GM12891 (cell line): ENCODE data around the gene INSYN2B.

ENCODE experiments used
- DNase-seq: peaks from one replicate; pipeline ENCODE4 v3.0.0; 2011; ENCODE audit warnings: low spot score; ENCODE audit not compliant: insufficient read length
- FAIRE-seq: peaks from 2 replicates; lab custom pipeline; 2011; peaks lifted over from hg19 to GRCh38; lab: Jason Lieb, UNC
- PAX5 ChIP-seq: IDR thresholded peaks from 2 replicates; pipeline ENCODE4 v1.6.1; 2011; ENCODE audit warnings: low read length, moderate library complexity, mild to moderate bottlenecking; ENCODE audit not compliant: insufficient read depth, severe bottlenecking
- POLR2A ChIP-seq: IDR thresholded peaks from 2 replicates; pipeline ENCODE4 v1.6.1; 2011; ENCODE audit warnings: low read depth, low read length, control low read depth
- POLR2AphosphoS5 ChIP-seq: IDR thresholded peaks from 2 replicates; pipeline ENCODE4 v1.6.1; 2011; ENCODE audit warnings: low read depth, low read length, control low read depth
- POU2F2 ChIP-seq: IDR thresholded peaks from 2 replicates; pipeline ENCODE4 v1.6.1; 2011; ENCODE audit warnings: low read depth, mild to moderate bottlenecking, control low read depth, low read length, moderate library complexity
- SPI1 ChIP-seq: IDR thresholded peaks from 2 replicates; pipeline ENCODE4 v1.6.1; 2011; ENCODE audit warnings: low read depth, low read length, control low read depth
- TAF1 ChIP-seq: IDR thresholded peaks from 2 replicates; pipeline ENCODE4 v1.6.1; 2011; ENCODE audit warnings: low read depth, low read length, control low read depth

Gene INSYN2B

DNA sequence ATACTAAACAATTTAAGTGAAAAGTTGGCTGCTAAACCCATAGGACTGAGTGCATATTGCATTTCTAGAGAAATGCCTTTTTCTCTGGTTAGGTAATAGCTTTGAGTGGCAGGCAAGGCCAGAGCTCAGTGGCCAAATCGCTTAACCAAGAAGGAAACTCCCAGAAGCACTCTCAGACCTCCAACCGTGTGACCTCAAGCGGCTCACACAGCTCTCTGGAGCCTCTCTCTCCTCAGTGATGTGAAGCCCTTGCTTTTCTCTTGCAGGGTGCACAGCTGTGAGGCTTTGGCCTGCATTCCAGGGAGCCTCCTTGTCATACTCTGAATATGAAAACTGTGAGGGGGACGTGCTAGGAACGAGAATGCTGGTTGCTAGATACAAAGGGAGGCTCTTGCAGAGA lies 106.7 kb downstream of the INSYN2B start:
- TF ChIP-seq POLR2A (no peak), TAF1 (no peak), PAX5 (no peak), POU2F2 (no peak), SPI1 (no peak), POLR2AphosphoS5 (no peak)
- FAIRE-seq (no peak), DNase-seq (no peak)

DNA sequence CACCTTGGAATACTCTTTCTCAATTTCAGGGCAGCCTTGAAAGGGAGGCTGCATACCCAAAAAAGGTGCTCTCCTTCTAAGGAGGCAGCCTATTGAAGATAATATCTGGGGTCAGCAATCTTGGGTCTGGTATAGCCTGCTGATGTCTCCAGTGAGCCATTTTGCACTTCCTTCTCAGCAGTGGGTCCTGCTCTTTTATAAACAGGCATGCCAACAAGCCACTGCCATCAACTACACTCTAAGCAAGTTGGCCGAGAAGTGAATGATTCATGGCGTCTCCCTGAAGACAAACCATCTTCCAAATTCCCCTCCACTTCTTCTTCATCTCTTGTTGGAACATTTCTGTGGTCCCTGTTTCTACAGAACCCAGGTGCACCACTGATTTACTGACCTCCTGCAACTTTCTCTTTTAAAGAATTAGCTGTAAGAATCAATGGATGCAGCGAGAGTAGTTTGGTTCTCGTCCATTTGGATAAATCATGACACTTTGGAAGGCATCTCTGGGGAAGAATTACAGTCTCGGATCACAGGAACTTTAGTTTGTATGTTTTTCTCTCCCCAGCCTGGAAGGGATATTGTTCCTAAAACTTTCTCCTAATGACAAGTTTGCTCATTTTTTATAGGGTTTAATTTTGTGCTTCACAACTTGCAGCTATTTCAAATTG lies 108.3 kb downstream of the INSYN2B start:
- TF ChIP-seq TAF1 (no peak), POU2F2 (no peak), SPI1 (no peak), POLR2A (no peak), POLR2AphosphoS5 (no peak), PAX5 (no peak)
- no peak for DNase-seq
- FAIRE-seq: no peak

DNA sequence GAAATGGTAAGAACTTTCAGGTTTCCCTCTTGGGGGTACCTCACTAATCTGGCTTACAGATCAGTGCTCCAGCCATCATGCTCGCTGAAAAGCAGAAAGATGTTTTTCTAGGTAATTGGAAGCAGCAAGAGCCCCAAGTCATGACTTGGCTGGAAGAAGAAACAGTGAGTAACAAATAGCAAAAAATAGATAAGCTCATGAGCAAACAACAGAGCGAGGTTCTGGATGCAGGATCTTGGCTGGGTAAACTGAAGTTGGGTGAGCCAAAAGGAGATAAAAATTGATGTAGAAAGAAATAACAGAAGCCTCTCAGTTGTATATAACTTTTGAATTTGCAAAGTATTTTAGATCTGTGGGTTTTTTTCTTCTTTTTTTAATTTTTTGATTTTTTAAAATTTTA lies 110.1 kb downstream of the INSYN2B start:
- no peak for FAIRE-seq
- TF ChIP-seq POU2F2: no peak
- no peak for TF ChIP-seq SPI1
- TF ChIP-seq POLR2A: no peak
- no peak for TF ChIP-seq PAX5
- no peak for TF ChIP-seq POLR2AphosphoS5
- no peak for TF ChIP-seq TAF1
- no peak for DNase-seq

DNA sequence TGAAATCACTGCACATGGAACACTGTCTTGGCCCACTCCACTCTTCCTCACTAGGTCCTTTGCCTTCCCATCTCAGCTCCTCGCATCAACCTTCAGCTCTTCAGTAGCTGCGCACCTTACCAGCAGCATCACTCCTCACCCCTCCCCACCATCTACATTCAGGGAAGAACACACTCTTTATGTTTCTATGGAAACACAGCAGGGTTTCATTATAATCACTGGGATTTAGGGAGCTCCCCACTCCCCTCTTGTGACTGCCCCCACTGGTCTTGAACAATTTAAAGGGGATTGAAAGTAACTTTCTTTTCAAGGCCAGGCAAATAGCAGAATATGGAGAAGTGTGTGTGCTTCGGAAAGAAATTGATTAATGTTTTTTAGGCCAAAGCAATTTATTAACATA lies 111.2 kb downstream of the INSYN2B start:
- DNase-seq (no peak), FAIRE-seq (no peak)

DNA sequence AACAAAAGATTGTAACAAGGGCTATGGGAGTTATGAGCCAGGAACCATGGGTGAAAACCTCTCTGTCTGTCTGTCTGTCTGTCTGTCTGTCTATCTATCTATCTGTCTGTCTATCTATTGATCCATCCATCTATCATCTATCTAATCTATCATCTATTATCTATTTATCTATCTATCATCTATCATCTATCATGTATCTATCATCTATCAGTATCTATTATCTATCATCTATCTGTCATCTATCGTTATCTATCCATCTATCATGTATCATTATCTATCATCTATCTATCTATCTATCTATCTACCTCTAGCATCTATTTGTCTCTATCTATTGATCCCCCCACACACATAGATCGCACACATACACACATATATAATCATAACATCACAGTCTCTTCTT lies 112.9 kb downstream of the INSYN2B start:
- no peak for DNase-seq
- no peak for TF ChIP-seq POLR2A
- TF ChIP-seq SPI1: no peak
- TF ChIP-seq PAX5: no peak
- TF ChIP-seq TAF1: no peak
- TF ChIP-seq POLR2AphosphoS5: no peak
- TF ChIP-seq POU2F2: no peak
- FAIRE-seq: no peak

More for the DNA sequence above, 111.2 kb downstream of the INSYN2B start:
- no peak for TF ChIP-seq POLR2A
- no peak for TF ChIP-seq SPI1
- TF ChIP-seq POLR2AphosphoS5: no peak
- no peak for TF ChIP-seq POU2F2
- no peak for TF ChIP-seq PAX5
- TF ChIP-seq TAF1: no peak

DNA sequence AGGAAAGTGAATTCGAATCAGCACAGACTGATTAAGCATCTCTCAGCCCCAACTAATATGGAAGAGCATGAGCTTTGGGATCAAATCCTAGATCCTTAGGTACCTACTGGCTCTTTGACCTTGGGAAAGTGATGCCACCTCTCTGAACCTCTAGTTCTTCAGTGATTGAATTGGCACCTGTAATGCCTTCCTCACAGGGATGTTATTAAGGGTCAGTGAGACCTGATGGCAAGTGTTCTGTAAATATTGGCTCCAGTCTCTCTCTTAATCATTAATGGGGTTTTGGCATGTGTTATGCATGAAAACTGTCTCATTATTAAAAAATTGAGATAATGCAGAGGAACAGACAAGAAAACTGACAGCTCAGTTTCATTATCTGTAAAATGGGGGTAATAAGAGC lies 115.8 kb downstream of the INSYN2B start:
- FAIRE-seq: no peak
- no peak for TF ChIP-seq POU2F2
- TF ChIP-seq PAX5: no peak
- no peak for TF ChIP-seq TAF1
- no peak for TF ChIP-seq POLR2AphosphoS5
- no peak for TF ChIP-seq SPI1
- TF ChIP-seq POLR2A: no peak

DNA sequence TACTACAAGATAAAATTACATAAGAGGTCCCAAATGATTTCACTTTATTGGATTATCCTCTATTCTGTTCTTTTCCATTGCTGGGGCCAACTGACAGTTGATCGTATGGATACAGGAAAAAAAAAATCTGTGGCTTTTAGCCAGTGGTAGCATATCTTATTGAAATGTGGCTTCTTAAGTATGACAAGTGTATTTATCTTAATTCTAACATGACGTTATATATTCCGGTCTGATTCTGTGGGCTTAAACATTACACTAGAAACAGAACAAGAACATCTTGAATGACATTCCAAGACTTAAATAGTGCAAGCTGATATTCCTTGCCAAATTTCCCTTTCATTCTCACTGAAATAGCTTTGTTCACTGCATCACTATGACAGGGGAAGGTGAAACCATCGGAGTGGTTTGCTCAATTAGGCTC lies 117.9 kb downstream of the INSYN2B start:
- no peak for TF ChIP-seq POLR2AphosphoS5
- TF ChIP-seq SPI1: no peak
- no peak for TF ChIP-seq POLR2A
- FAIRE-seq: no peak
- no peak for DNase-seq

More for the DNA sequence above, 115.8 kb downstream of the INSYN2B start:
- no peak for DNase-seq

DNA sequence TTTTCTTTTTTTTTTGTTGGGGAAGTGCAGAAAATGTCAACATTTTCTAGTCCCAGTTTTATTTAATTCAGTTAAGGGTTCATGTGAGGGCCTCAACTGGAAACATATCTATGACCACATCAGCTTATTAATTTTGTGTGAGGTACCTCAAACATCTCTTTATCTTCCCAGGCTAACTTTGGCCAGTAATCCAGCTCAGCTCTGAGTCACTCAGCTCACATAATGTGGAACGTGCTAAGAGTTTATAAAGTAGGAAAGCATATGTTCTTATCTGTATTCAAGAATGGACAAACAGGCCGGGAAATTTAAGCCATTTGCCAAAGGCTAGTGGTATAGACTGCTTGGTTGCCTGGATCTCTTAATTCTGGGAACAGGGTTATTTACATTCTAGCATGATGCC lies 118.4 kb downstream of the INSYN2B start:
- FAIRE-seq (no peak), DNase-seq (no peak)
- no peak for TF ChIP-seq POLR2A
- no peak for TF ChIP-seq POU2F2
- no peak for TF ChIP-seq TAF1
- no peak for TF ChIP-seq SPI1
- TF ChIP-seq PAX5: no peak
- TF ChIP-seq POLR2AphosphoS5: no peak

DNA sequence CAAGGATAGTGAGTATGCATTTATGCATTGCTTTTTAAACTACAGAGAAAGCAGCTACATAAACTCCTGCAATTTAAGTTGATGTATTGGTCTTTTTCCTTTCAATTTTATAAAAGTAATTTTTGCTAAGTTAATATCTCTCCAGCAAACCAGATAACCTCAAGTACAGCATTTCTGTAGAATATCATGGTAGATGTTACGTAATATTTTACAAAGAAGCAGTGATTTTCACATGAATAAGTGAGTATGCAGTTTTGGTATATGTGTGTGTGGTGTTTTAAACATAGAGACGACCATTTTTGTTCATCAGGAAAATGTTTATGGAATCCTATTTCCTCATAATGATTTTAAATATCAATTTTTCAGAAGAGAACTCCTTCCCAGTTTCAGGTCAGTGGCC lies 118.9 kb downstream of the INSYN2B start:
- FAIRE-seq (no peak), DNase-seq (no peak)
- TF ChIP-seq POLR2A (no peak), SPI1 (no peak), POLR2AphosphoS5 (no peak), PAX5 (no peak), POU2F2 (no peak), TAF1 (no peak)

DNA sequence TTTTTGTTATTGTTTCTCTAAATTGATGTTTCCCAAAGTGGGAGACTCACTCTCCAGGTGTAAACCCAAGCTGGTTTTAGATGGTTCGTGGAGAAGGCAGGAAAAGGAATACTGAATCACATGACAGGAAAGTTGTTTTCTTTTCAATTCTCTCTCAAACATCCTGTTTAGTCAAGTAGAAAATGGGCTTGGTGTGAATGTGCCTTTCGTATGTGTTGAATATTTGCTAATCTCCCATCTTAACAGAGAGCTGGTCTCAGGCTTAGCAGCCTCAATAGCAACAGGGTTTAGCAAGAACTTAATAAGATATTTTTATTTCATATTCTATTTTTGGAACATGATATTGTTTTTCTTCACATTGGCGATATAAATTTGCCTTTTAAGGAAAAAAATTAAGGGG lies 119.7 kb downstream of the INSYN2B start:
- DNase-seq: no peak
- FAIRE-seq: peak; percentile 31
- TF ChIP-seq POU2F2 (no peak), POLR2A (no peak), SPI1 (no peak), PAX5 (no peak)
